Activated B cell treated with CpG ODN at 0.5 μM for 24 hours (primary cell): Measurements from ENCODE around the gene STIMATE. TPM values are rescaled to one million over a fixed set of nuclear protein-coding genes. Genes with fewer than 3 reads are reported as not detected.

ENCODE experiments used
- ATAC-seq: fragments of 200-7000 bp; cut with Tn5 transposase; one replicate; pipeline ENCODE4 v1.10.0; 2021; ENCODE audit warnings: low read depth, mild to moderate bottlenecking, moderate library complexity
- CTCF ChIA-PET: fragments of 350-600 bp; sonication (Branson Sonifier 250); formaldehyde crosslinking; loops from one replicate; lab custom pipeline; 2021; ENCODE audit warnings: antibody characterized with exemption; lab: Charles Lee
- POLR2A ChIA-PET: fragments of 350-600 bp; sonication (Branson Sonifier 250); formaldehyde crosslinking; loops from one replicate; lab custom pipeline; 2021; ENCODE audit warnings: antibody characterized with exemption; lab: Charles Lee
- DNase-seq: peaks from one replicate; pipeline ENCODE4 v3.0.0; 2022
- H3K27ac Mint-ChIP-seq: one replicate; pipeline ENCODE4 v1.8.0; 2020; ENCODE audit warnings: mixed read lengths
- H3K27me3 Mint-ChIP-seq: one replicate; pipeline ENCODE4 v1.8.0; 2021; ENCODE audit warnings: mixed read lengths
- H3K36me3 Mint-ChIP-seq: one replicate; pipeline ENCODE4 v1.8.0; 2021; ENCODE audit warnings: low read depth, mixed read lengths
- H3K4me1 Mint-ChIP-seq: one replicate; pipeline ENCODE4 v1.8.0; 2021; ENCODE audit warnings: mixed read lengths
- H3K4me3 Mint-ChIP-seq: one replicate; pipeline ENCODE4 v1.8.0; 2020; ENCODE audit warnings: mild to moderate bottlenecking, mixed read lengths
- H3K9me3 Mint-ChIP-seq: one replicate; pipeline ENCODE4 v1.8.0; 2020; ENCODE audit warnings: mixed read lengths
- intact Hi-C: fragments of 100-400 bp; cut with micrococcal nuclease; formaldehyde crosslinking; loops from one replicate; pipeline ENCODE4 v1.15.1; 2024
- total RNA-seq: library from RNA; stranded (reverse); gene quantifications from 2 replicates; pipeline ENCODE4 v1.2.3, GENCODE V29; 2022
- TF ChIP-seq, protein P1 (sequence below): fragments of 200-600 bp; IDR thresholded peaks from one replicate; pipeline ENCODE4 v1.8.0; 2022; ENCODE audit warnings: antibody characterized with exemption, mild to moderate bottlenecking

STIMATE gene
- total RNA-seq, 1 donor from 2014 or later: 25.8 TPM

DNA sequence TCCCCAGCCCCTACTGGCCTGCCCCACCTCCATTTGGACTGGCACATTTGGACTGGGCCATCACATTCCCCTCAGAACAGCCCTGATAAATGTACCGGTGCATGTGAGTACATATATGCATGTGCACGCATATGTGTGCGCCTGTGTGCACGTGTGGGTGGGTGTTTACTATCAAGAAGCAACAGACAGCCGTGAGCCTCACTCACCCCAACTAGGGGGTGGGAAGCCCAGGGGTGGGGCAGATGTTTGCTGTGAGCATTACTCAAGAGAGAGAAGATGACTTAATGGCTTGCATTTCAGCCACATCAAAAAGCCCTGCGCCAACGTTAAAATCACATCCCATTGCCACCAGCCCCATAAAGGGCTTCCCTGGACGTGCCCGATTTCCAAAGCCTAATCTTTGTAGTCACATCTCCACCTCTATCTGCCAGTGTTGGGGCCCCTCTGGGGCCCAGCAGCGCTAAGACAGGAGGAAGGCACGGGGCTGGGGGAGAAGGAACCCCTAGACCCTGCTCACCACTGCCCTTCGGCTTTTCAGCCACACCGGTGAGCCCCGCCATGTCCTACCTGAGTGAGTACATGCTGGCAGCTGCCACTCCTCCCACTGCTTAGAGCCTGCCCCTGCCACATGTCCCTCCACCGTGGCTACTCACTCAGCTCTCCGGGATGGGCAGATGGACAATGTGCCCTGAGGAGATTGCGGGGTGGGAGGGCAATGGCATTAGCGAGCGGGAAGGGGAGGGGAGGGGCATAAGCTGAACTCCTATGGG is 91.9 kb downstream of the STIMATE start:
- DNase-seq (no peak), ATAC-seq (no peak)
- CTCF ChIA-PET: no interaction called here
- no peaks in the 10 kb centered on the region for H3K36me3 Mint-ChIP-seq
- H3K4me3 Mint-ChIP-seq: no peak overlapping the region
- intact Hi-C loops: no loop called here
- peaks cover 2% of the 10 kb centered on the region for H3K4me1 Mint-ChIP-seq
- no peaks in the 10 kb centered on the region for H3K9me3 Mint-ChIP-seq
- H3K27ac Mint-ChIP-seq: no peak overlapping the region
- TF ChIP-seq, protein P1, sequence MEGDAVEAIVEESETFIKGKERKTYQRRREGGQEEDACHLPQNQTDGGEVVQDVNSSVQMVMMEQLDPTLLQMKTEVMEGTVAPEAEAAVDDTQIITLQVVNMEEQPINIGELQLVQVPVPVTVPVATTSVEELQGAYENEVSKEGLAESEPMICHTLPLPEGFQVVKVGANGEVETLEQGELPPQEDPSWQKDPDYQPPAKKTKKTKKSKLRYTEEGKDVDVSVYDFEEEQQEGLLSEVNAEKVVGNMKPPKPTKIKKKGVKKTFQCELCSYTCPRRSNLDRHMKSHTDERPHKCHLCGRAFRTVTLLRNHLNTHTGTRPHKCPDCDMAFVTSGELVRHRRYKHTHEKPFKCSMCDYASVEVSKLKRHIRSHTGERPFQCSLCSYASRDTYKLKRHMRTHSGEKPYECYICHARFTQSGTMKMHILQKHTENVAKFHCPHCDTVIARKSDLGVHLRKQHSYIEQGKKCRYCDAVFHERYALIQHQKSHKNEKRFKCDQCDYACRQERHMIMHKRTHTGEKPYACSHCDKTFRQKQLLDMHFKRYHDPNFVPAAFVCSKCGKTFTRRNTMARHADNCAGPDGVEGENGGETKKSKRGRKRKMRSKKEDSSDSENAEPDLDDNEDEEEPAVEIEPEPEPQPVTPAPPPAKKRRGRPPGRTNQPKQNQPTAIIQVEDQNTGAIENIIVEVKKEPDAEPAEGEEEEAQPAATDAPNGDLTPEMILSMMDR: no peak
- POLR2A ChIA-PET: interaction anchor here (0.7 kb wide), 2 partner anchors 23 to 335 kb away, joined by 3 to 5 read pairs; no protein-coding TSS in a partner anchor
- no peaks in the 10 kb centered on the region for H3K27me3 Mint-ChIP-seq

DNA sequence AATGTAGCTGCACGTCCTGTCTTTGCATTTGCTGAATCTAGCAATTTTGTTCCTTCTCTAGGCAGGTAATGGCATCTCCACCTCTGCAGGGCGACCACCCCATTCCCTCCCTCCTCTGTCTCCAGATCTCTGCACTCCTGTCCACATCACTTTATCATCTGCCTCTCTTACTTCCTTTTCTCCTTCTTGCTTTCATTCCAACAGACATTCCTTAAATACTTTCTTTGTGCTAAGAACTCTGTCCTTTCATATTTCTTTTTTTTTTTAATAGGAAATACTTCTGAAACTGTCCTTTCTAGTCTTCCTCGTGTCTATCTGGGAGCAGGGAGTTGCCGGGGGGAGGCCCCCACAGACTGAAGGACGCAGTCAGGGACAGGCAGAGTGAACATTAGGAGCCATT is 95.5 kb downstream of the STIMATE start:
- DNase-seq: no peak
- no peak overlapping the region for H3K27ac Mint-ChIP-seq
- ChIA-PET POLR2A (no interaction called here), CTCF (no interaction called here)
- no peak overlapping the region for H3K4me3 Mint-ChIP-seq
- TF ChIP-seq, protein P1: no peak
- H3K4me1 Mint-ChIP-seq: no peaks in the 10 kb centered on the region
- no peaks in the 10 kb centered on the region for H3K9me3 Mint-ChIP-seq
- ATAC-seq: no peak
- H3K36me3 Mint-ChIP-seq: no peaks in the 10 kb centered on the region
- intact Hi-C loops: no loop called here
- no peaks in the 10 kb centered on the region for H3K27me3 Mint-ChIP-seq

DNA sequence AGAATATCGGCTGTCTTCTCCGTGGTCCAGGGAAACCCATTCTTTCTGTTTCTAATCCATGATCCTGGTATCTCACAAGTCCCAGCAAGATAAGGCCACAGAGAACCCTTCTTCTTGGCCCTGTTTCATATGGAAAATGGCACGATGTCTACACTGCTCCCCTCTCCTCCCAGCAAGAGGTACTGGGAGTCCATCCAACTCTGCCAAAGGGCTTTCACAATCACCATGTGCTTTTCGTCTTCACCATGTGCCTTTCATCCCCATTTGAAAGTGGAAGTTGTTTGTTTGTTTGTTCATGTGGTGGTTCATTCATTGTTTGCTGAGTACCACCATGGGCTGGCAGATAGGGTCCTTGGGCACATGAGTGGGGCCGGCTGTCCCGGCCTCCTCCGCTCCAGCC is 97.3 kb downstream of the STIMATE start:
- H3K4me3 Mint-ChIP-seq: no peak overlapping the region
- DNase-seq (no peak), ATAC-seq (no peak)
- no peaks in the 10 kb centered on the region for H3K9me3 Mint-ChIP-seq
- H3K4me1 Mint-ChIP-seq: no peaks in the 10 kb centered on the region
- CTCF ChIA-PET: no interaction called here
- TF ChIP-seq, protein P1: no peak
- no peak overlapping the region for H3K27ac Mint-ChIP-seq
- POLR2A ChIA-PET: no interaction called here
- no peaks in the 10 kb centered on the region for H3K27me3 Mint-ChIP-seq
- no peaks in the 10 kb centered on the region for H3K36me3 Mint-ChIP-seq
- intact Hi-C loops: no loop called here

DNA sequence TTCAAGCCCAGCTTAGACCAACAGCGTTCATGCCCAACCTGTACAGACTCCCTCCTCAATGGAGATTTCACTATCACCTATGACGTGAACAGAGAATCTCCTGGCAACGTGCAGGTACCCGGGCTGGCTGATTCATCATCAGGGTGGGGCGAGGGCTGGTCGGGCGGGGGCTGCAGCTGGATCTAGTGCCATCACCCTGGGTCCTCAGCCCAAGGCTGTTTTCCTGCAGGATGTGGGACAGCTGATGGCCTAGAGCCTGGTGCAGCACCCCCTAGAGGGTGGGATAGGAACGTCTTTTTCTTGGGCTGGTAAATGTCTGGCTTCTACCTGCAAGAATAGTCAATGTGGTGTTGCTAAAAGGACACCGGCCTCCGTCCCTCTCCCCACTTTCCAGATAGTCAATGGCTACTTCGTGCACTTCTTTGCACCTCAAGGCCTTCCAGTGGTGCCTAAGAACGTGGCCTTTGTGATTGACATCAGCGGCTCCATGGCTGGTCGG is 98.3 kb downstream of the STIMATE start:
- H3K36me3 Mint-ChIP-seq: no peaks in the 10 kb centered on the region
- H3K9me3 Mint-ChIP-seq: no peaks in the 10 kb centered on the region
- TF ChIP-seq, protein P1: no peak
- no peak overlapping the region for H3K4me3 Mint-ChIP-seq
- ChIA-PET POLR2A (no interaction called here), CTCF (interaction anchor here (1.2 to 1.5 kb wide), 2 partner anchors 28 to 56 kb away, joined by 4 read pairs; partner anchors contain the start of gene NEK4)
- intact Hi-C loops: loop anchor here (1.0 kb wide), 2 partner anchors 29 to 57 kb away; partner anchors contain the start of gene NEK4
- no peaks in the 10 kb centered on the region for H3K27me3 Mint-ChIP-seq
- DNase-seq (no peak), ATAC-seq (no peak)
- H3K27ac Mint-ChIP-seq: no peak overlapping the region
- no peaks in the 10 kb centered on the region for H3K4me1 Mint-ChIP-seq

DNA sequence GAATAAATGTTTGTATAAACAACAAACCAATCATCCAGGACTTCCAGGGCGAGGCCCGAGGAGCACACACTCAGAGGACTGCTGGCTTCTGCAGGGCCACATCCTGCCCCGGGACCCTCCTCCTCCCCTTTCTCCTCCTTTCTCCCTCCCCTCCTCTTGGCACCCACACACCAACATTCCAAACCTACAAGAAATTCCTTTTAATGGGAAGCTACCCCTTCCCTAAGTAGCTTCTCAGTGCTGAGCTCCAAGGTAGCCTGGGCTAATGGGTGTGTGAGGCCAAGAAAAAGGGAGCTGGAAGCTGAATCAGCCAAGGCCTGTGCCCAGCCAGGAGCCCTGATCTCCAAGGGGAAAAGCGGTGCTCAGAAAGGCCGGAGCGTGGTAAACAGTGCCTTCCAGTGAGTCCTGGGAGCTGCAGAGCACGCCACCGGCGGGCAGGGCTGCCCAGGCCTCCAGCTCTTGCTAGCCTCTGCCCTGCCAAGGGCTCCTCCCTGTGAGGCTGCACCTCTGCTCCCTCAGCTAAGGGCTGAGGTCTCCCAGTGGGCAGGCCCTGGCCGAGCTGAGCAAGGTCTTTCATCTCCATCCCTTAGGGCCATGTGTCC is 98.9 kb downstream of the STIMATE start:
- Mint-ChIP-seq H3K9me3 (no peaks in the 10 kb centered on the region), H3K36me3 (no peaks in the 10 kb centered on the region), H3K27ac (no peak overlapping the region), H3K4me3 (no peak overlapping the region), H3K4me1 (no peaks in the 10 kb centered on the region), H3K27me3 (no peaks in the 10 kb centered on the region)
- DNase-seq (no peak), ATAC-seq (no peak)
- ChIA-PET POLR2A (no interaction called here), CTCF (interaction anchor here (1.2 to 1.5 kb wide), 2 partner anchors 28 to 55 kb away, joined by 4 read pairs; partner anchors contain the start of gene NEK4)
- TF ChIP-seq, protein P1: no peak
- intact Hi-C loops: no loop called here
